Omental fat pad (tissue), 4 donors: ENCODE results near the gene WDR53. TPM values are rescaled to one million over a fixed set of nuclear protein-coding genes. Genes with fewer than 3 reads are reported as not detected.

Source experiments
- ATAC-seq: fragments of 150-250 bp; one replicate; pipeline ENCODE4 v1.9.1; 2016; ENCODE audit warnings: mild to moderate bottlenecking, moderate library complexity; ENCODE audit not compliant: low FRiP score
- DNase-seq: peaks from one replicate; pipeline ENCODE4 v3.0.0-alpha.2; 2019; ENCODE audit warnings: low spot score
- small RNA-seq: library from RNA; depleted of rRNA; stranded (forward); fragments of <200 nt; gene quantifications from one replicate; pipeline ENCODE3, GENCODE V24; 2016
- total RNA-seq, 4 donors: library from RNA; depleted of rRNA; stranded (reverse); fragments of >200 nt; gene quantifications; one replicate each; pipeline ENCODE4 v1.1.0, GENCODE V29; 2016
- TF ChIP-seq, protein P1 (sequence below), 3 donors: fragments of 450-650 bp; IDR thresholded peaks; one replicate each; pipeline ENCODE4 v1.5.1; 2016 to 2017; ENCODE audit warnings: antibody characterized with exemption in 3 of 3, mild to moderate bottlenecking in 3 of 3, moderate library complexity in 2 of 3

The WDR53 gene
- total RNA-seq, 4 donors from 2014 or later, result 2.4 to 5.6 (median 3.5) TPM

DNA sequence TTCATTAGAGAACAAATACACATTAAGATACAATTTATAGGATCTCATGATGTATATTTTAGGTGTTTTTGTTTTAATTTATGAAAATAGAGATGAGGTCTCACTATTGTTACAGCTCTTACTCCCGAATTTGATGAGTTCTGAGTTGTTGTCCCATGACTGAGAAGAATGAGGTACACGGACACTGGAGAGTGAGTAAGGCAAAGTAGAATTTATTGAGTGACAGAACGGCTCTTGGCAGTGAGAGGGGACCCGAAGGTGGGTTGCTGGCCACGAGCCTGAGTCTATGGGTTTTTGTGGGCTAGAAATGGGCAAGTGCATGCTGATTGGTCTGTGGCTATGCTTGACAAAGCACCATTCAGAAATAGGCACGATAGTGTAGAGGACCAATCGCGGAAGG lies 61.7 kb downstream of the WDR53 start:
- TF ChIP-seq, protein P1, sequence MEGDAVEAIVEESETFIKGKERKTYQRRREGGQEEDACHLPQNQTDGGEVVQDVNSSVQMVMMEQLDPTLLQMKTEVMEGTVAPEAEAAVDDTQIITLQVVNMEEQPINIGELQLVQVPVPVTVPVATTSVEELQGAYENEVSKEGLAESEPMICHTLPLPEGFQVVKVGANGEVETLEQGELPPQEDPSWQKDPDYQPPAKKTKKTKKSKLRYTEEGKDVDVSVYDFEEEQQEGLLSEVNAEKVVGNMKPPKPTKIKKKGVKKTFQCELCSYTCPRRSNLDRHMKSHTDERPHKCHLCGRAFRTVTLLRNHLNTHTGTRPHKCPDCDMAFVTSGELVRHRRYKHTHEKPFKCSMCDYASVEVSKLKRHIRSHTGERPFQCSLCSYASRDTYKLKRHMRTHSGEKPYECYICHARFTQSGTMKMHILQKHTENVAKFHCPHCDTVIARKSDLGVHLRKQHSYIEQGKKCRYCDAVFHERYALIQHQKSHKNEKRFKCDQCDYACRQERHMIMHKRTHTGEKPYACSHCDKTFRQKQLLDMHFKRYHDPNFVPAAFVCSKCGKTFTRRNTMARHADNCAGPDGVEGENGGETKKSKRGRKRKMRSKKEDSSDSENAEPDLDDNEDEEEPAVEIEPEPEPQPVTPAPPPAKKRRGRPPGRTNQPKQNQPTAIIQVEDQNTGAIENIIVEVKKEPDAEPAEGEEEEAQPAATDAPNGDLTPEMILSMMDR (IDR thresholded peaks at IDR 0.05), result no peak
- DNase-seq (no peak), ATAC-seq (no peak)

- DNase-seq (no peak), ATAC-seq (no peak)
- TF ChIP-seq, protein P1 (IDR thresholded peaks at IDR 0.05), result no peak
Observed at GRCh38 chr3:196504556-196504955, 63.8 kb downstream of the WDR53 start.

Small RNA genes lying within 50 kb of the gene (small RNA-seq; reads per million reads assigned to genes)
- gene RPS29P3, result not detected

Other genes starting within 250 kb of the WDR53 start
- gene TM4SF19, start 230.2 kb downstream of the WDR53 start, total RNA-seq, result 10 to 100 TPM in 1 of 4 donors, 1 to 10 TPM in 1, not detected in 2; 2.3 to 56.1 TPM
- gene UBXN7, start 136.1 kb downstream of the WDR53 start, total RNA-seq, result 10 to 100 TPM; 11.2 to 22.7 (median 13.1) TPM
- gene RNF168, start 64.8 kb downstream of the WDR53 start, total RNA-seq, result 10 to 100 TPM; 18.5 to 34.5 (median 20.2) TPM
- not detected for gene SMCO1, start 53.2 kb downstream of the WDR53 start, total RNA-seq
- gene FBXO45, start 106 bp upstream of the WDR53 start, total RNA-seq, result 10 to 100 TPM in 1 of 4 donors, 1 to 10 TPM in 3; 7.0 to 11.3 (median 7.1) TPM
- 10 to 100 TPM in 3 of 4 donors, 1 to 10 TPM in 1; 4.3 to 21.0 (median 19.4) TPM for gene NRROS, start 71.1 kb upstream of the WDR53 start, total RNA-seq
- gene CEP19, start 143.7 kb upstream of the WDR53 start, total RNA-seq, result 1 to 10 TPM in 2 of 4 donors, under 1 TPM in 2; 0.94 to 2.5 (median 1.2) TPM
- gene PIGX, start 143.8 kb upstream of the WDR53 start, total RNA-seq, result 10 to 100 TPM; 13.0 to 19.4 (median 15.6) TPM
- gene PAK2, start 171.3 kb upstream of the WDR53 start, total RNA-seq, result 100 to 1,000 TPM in 1 of 4 donors, 10 to 100 TPM in 3; 50.3 to 108 (median 81.0) TPM